Bronchial epithelial cell (primary cell): ENCODE data around the gene FLNB. TPM values are rescaled to one million over a fixed set of nuclear protein-coding genes. Genes with fewer than 3 reads are reported as not detected.

Experiments used
- DNase-seq: peaks from one replicate; pipeline ENCODE4 v3.0.0-alpha.2; 2010; ENCODE audit warnings: low read depth
- FAIRE-seq: peaks from 2 replicates; lab custom pipeline; 2011; peaks lifted over from hg19 to GRCh38; lab: Jason Lieb, UNC
- H3K27me3 ChIP-seq: 2 replicates; pipeline ENCODE4 v1.5.1; 2011; ENCODE audit warnings: low read length; ENCODE audit not compliant: control insufficient read depth, insufficient read depth
- H3K36me3 ChIP-seq: 2 replicates; pipeline ENCODE4 v1.5.1; 2011; ENCODE audit warnings: low read length; ENCODE audit not compliant: control insufficient read depth, insufficient read depth
- H3K4me3 ChIP-seq: 2 replicates; pipeline ENCODE4 v1.5.1; 2011; ENCODE audit warnings: mild to moderate bottlenecking, low read depth, low read length, control low read depth
- total RNA-seq: library from RNA; depleted of rRNA; stranded (reverse); fragments of >200 nt; gene quantifications from 2 replicates; pipeline ENCODE4 v1.2.1, GENCODE V29; 2014
- TF ChIP-seq, protein P1 (sequence below): IDR thresholded peaks from 2 replicates; pipeline ENCODE4 v1.5.1; 2011; ENCODE audit warnings: mild to moderate bottlenecking, moderate library complexity, low read length, control low read depth, inconsistent platforms; ENCODE audit not compliant: insufficient read depth, severe bottlenecking

Gene FLNB
- total RNA-seq, 1 donor from 2014 or later: 822 TPM

DNA sequence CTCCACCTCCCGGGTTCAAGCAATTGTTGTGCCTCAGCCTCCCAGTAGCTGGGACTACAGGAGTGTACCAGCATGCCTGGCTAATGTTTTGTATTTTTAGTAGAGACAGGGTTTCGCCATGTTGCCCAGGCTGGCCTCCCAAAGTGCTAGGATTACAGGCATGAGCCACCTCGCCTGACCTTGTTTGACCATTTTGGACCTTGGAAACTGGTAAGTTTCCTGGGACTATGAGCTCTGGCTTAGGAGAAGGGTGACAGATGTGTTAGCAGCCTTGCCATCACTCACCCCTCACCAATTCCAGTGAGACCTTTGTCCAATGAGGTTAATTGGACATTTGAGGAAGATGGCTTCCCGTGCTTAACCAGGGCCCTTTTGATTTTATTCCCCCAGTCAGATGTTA is 182.7 kb downstream of the FLNB start:
- TF ChIP-seq, protein P1, sequence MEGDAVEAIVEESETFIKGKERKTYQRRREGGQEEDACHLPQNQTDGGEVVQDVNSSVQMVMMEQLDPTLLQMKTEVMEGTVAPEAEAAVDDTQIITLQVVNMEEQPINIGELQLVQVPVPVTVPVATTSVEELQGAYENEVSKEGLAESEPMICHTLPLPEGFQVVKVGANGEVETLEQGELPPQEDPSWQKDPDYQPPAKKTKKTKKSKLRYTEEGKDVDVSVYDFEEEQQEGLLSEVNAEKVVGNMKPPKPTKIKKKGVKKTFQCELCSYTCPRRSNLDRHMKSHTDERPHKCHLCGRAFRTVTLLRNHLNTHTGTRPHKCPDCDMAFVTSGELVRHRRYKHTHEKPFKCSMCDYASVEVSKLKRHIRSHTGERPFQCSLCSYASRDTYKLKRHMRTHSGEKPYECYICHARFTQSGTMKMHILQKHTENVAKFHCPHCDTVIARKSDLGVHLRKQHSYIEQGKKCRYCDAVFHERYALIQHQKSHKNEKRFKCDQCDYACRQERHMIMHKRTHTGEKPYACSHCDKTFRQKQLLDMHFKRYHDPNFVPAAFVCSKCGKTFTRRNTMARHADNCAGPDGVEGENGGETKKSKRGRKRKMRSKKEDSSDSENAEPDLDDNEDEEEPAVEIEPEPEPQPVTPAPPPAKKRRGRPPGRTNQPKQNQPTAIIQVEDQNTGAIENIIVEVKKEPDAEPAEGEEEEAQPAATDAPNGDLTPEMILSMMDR: no peak
- Histone ChIP-seq H3K4me3 (no peak overlapping the region), H3K27me3 (no peaks in the 10 kb centered on the region), H3K36me3 (no peaks in the 10 kb centered on the region)
- FAIRE-seq (no peak), DNase-seq (no peak)

DNA sequence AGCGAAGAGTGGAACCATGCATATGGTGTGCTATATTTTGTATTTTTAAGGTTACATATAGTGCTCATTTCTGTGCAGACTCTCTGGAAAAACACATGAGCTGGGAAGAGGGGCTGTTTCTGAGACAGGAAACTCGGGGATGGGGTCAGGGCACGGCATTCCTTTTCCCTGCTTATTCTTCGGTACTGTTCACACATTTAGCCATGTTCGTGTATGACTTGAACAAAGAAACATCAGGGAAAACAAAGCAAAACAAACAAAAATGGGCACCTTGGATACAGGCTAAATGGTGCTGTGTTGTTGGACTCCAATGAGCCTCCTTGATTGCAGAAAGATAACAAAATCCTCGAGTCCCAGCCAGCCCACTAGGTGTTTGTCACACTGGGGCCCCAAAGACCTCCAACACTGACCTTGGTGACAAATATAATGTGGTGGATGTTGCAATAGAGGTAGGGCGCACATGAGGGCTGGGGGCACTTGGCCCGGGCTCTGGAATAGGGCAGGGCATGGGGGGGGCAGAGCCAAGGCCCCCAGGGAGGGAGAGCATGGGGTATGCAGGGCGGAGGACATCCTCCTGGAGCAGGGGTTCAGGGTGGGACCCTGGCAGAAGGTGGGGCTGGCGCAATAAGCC is 183.3 kb downstream of the FLNB start:
- TF ChIP-seq, protein P1: no peak
- Histone ChIP-seq H3K27me3 (no peaks in the 10 kb centered on the region), H3K36me3 (no peaks in the 10 kb centered on the region), H3K4me3 (no peak overlapping the region)
- FAIRE-seq (no peak), DNase-seq (no peak)

DNA sequence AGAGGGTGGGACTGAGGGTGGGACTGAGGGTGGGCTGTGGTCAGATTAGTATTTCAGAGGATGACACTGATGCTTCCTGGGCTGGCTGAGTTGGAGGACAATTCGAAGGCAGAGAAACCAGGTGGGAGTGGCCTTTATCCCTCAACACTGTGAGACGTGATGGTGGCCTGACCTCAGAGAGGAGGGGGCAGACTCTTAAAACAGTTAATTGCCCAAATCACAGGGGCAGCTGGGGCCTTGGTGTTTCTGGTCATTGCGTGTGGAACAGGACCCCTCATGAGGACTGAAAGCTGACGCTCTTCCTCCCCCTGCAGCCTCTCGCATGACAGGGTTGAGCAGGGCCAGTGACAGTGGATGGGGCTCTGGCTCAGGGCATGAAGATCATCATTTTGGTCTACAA is 183.8 kb downstream of the FLNB start:
- FAIRE-seq (no peak), DNase-seq (no peak)

DNA sequence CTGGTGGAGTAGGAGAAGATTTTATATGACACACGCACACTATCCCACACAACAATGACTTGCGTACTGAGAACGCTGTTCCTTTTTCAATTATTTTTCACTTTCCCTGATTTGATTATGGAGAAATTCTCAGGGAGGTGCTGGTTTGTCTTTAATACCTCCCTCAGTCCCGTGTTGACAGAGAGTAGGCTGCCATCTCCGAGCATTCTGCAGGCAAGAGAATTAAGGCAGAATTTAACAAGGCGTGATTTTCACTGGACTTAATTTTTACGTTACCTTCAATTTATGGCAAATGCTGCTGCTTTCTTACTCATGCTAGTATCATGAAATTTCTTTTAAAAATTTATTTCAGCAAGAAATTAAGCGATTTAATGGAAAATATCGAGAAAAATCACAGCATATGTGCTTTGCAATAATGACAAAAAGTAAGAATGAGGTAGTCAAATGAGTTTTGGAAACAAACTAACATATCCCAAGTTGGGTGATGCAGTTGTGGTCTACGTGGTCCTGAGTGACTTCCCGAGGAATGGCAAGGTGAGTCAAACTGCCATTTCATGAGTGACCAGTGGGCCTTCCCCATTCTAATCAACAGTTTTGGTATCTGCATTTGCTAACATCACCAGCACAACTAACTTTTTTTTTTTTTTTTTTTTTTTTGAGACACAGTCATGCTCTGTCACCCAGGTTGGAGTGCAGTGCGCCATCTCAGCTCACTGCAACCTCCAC is 185.6 kb downstream of the FLNB start:
- Histone ChIP-seq H3K36me3 (no peaks in the 10 kb centered on the region), H3K4me3 (no peak overlapping the region), H3K27me3 (no peaks in the 10 kb centered on the region)
- FAIRE-seq (no peak), DNase-seq (no peak)
- TF ChIP-seq, protein P1: no peak

More for the DNA sequence above, 183.8 kb downstream of the FLNB start:
- no peaks in the 10 kb centered on the region for H3K27me3 ChIP-seq
- H3K4me3 ChIP-seq: no peak overlapping the region
- TF ChIP-seq, protein P1: no peak
- H3K36me3 ChIP-seq: no peaks in the 10 kb centered on the region

DNA sequence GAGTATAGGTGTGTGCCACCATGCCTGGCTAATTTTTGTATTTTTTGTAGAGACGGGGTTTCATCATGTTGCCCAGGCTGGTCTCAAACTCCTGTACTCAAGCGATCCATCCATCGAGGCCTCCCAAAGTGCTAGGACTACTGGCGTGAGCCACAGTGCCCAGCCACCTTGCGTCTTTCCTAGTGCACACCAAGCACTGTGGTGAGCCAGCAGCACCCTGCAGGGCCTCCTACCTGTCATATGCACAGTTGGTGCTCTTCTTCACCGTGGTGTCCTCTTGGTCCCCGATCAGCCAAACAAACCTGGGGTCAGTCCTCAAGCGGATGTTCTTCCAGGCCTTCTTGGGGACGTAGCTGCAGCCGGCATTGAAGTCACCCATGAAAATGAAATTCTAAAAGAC is 189.4 kb downstream of the FLNB start:
- TF ChIP-seq, protein P1: no peak
- no peaks in the 10 kb centered on the region for H3K27me3 ChIP-seq
- no peak overlapping the region for H3K4me3 ChIP-seq
- no peak for FAIRE-seq
- DNase-seq: no peak
- no peaks in the 10 kb centered on the region for H3K36me3 ChIP-seq
